Panc1 (cell line): ENCODE data around the gene FPGT. TPM values are rescaled to one million over a fixed set of nuclear protein-coding genes. Genes with fewer than 3 reads are reported as not detected.
"Not testable (repeated sequence)": the region's sequence is repeated elsewhere in the genome, so short reads cannot be mapped to it uniquely, and the experiment has no call there.

Experiments
- ATAC-seq: fragments of 200-7000 bp; cut with Tn5 transposase; 2 replicates; pipeline ENCODE4 v1.9.1; 2020; ENCODE audit warnings: mild to moderate bottlenecking, moderate library complexity
- BruUV-seq: library from RNA; stranded (reverse); fragments of 400-500 nt; replicated peaks from 2 replicates; lab custom pipeline; 2021; lab: Mats Ljungman, UMichigan
- CTCF ChIA-PET: fragments of 300-600 bp; sonication (Branson Sonifier 250); formaldehyde crosslinking; loops from one replicate; lab custom pipeline; 2022; ENCODE audit warnings: antibody characterized with exemption; lab: Charles Lee
- POLR2A ChIA-PET: fragments of 300-600 bp; sonication (Branson Sonifier 250); formaldehyde crosslinking; loops from one replicate; lab custom pipeline; 2022; ENCODE audit warnings: antibody characterized with exemption; lab: Charles Lee
- DNase-seq: peaks from one replicate; pipeline ENCODE4 v3.0.0-alpha.2; 2010; ENCODE audit warnings: low read depth, low spot score
- H3K27ac ChIP-seq: 2 replicates; pipeline ENCODE4 v1.5.1; 2011; ENCODE audit warnings: mild to moderate bottlenecking, low read length, inconsistent platforms
- H3K27me3 ChIP-seq: fragments of 200-500 bp; sonication (Bioruptor generic); 2 replicates; pipeline ENCODE4 v1.6.0; 2014; ENCODE audit warnings: low read length, inconsistent platforms; ENCODE audit not compliant: control insufficient read depth, insufficient read depth
- H3K36me3 ChIP-seq: fragments of 200-500 bp; sonication (Bioruptor generic); 2 replicates; pipeline ENCODE4 v1.5.1; 2014; ENCODE audit warnings: inconsistent platforms, mild to moderate bottlenecking, low read length, moderate library complexity; ENCODE audit not compliant: control insufficient read depth, insufficient read depth
- H3K4me1 ChIP-seq: 2 replicates; pipeline ENCODE4 v1.5.1; 2011; ENCODE audit warnings: inconsistent platforms, mild to moderate bottlenecking, low read length, moderate library complexity; ENCODE audit not compliant: control insufficient read depth, insufficient read depth
- H3K4me3 ChIP-seq, 2 experiments: 2 replicates each; pipeline ENCODE4 v1.5.1; 2011 to 2012; ENCODE audit warnings: low read depth in 2 of 2, low read length in 2 of 2, mild to moderate bottlenecking in 2 of 2, inconsistent platforms in 1 of 2, moderate library complexity in 1 of 2
- H3K9me3 ChIP-seq: fragments of 200-500 bp; sonication (Bioruptor generic); 2 replicates; pipeline ENCODE4 v1.5.1; 2014; ENCODE audit warnings: low read depth, mild to moderate bottlenecking, inconsistent platforms, low read length, moderate library complexity; ENCODE audit not compliant: control insufficient read depth, insufficient read depth
- POLR2AphosphoS5 ChIP-seq: IDR thresholded peaks from 2 replicates; pipeline ENCODE4 v1.6.1; 2012; ENCODE audit warnings: mild to moderate bottlenecking, low read depth, low read length, moderate library complexity
- SIN3A ChIP-seq: IDR thresholded peaks from 2 replicates; pipeline ENCODE4 v1.6.1; 2012; ENCODE audit warnings: low read depth, mild to moderate bottlenecking, low read length, moderate library complexity, borderline replicate concordance; ENCODE audit not compliant: insufficient read depth
- TCF7L2 ChIP-seq: IDR thresholded peaks from 2 replicates; pipeline ENCODE4 v1.6.1; 2011; ENCODE audit warnings: mild to moderate bottlenecking, low read depth, low read length, inconsistent platforms
- in situ Hi-C: cut with HindIII; loops from 2 replicates; pipeline ENCODE4 v1.10.0; 2016; ENCODE audit warnings: low sequenced_read_pairs, low pct_unique_long_range_greater_than_20kb
- intact Hi-C: fragments of 100-400 bp; cut with micrococcal nuclease; formaldehyde crosslinking; loops from one replicate; pipeline ENCODE4 v1.10.0; 2022; ENCODE audit not compliant: unreplicated experiment
- total RNA-seq: library from RNA; stranded (reverse); gene quantifications from one replicate; pipeline ENCODE4 v1.2.1, GENCODE V29; 2021; ENCODE audit not compliant: unreplicated experiment
- TF ChIP-seq, protein P1 (sequence below): fragments of 450-650 bp; IDR thresholded peaks from 2 replicates; pipeline ENCODE4 v1.5.1; 2017; ENCODE audit warnings: mild to moderate bottlenecking
- TF ChIP-seq, protein P2 (sequence below), 2 experiments: IDR thresholded peaks; 2 replicates each; pipeline ENCODE4 v1.6.1; 2011 to 2012; ENCODE audit warnings: low read depth in 2 of 2, control low read depth in 1 of 2, low read length in 1 of 2, mild to moderate bottlenecking in 1 of 2, moderate library complexity in 1 of 2; ENCODE audit not compliant: insufficient read depth in 1 of 2

FPGT gene
- total RNA-seq, 1 experiment from 2014 or later, result 12.9 TPM

DNA sequence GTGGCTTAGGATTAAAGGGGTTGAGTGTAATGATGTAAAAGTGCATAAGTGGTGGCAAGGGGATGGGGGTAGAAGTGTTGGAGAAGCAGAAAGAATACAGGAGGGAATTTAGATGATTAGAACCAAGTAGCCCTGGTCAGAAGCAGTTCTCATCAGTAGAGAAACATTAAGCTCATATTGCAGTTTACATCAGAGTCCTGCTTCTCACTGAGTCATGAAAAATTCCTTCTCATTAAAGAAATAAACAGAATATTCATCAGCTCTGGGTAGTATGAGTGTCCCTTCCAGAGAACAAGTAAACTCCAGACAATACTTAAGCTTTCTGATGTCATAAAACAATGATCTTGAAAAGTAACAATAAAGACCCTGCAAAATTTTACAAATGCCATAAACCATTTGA, 36.5 kb upstream of the FPGT start:
- Histone ChIP-seq H3K36me3 (no peaks in the 10 kb centered on the region), H3K27me3 (no peaks in the 10 kb centered on the region), H3K9me3 (no peaks in the 10 kb centered on the region), H3K4me3 (no peak overlapping the region), H3K4me1 (no peaks in the 10 kb centered on the region), H3K27ac (no peak overlapping the region)
- ATAC-seq (no peak), DNase-seq (no peak)
- CTCF ChIA-PET, result no interaction called here
- POLR2A ChIA-PET, result no interaction called here
- BruUV-seq, result no TSS peak
- in situ Hi-C loops, result no loop called here
- TF ChIP-seq, protein P1, sequence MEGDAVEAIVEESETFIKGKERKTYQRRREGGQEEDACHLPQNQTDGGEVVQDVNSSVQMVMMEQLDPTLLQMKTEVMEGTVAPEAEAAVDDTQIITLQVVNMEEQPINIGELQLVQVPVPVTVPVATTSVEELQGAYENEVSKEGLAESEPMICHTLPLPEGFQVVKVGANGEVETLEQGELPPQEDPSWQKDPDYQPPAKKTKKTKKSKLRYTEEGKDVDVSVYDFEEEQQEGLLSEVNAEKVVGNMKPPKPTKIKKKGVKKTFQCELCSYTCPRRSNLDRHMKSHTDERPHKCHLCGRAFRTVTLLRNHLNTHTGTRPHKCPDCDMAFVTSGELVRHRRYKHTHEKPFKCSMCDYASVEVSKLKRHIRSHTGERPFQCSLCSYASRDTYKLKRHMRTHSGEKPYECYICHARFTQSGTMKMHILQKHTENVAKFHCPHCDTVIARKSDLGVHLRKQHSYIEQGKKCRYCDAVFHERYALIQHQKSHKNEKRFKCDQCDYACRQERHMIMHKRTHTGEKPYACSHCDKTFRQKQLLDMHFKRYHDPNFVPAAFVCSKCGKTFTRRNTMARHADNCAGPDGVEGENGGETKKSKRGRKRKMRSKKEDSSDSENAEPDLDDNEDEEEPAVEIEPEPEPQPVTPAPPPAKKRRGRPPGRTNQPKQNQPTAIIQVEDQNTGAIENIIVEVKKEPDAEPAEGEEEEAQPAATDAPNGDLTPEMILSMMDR, result no peak
- TF ChIP-seq, protein P2, sequence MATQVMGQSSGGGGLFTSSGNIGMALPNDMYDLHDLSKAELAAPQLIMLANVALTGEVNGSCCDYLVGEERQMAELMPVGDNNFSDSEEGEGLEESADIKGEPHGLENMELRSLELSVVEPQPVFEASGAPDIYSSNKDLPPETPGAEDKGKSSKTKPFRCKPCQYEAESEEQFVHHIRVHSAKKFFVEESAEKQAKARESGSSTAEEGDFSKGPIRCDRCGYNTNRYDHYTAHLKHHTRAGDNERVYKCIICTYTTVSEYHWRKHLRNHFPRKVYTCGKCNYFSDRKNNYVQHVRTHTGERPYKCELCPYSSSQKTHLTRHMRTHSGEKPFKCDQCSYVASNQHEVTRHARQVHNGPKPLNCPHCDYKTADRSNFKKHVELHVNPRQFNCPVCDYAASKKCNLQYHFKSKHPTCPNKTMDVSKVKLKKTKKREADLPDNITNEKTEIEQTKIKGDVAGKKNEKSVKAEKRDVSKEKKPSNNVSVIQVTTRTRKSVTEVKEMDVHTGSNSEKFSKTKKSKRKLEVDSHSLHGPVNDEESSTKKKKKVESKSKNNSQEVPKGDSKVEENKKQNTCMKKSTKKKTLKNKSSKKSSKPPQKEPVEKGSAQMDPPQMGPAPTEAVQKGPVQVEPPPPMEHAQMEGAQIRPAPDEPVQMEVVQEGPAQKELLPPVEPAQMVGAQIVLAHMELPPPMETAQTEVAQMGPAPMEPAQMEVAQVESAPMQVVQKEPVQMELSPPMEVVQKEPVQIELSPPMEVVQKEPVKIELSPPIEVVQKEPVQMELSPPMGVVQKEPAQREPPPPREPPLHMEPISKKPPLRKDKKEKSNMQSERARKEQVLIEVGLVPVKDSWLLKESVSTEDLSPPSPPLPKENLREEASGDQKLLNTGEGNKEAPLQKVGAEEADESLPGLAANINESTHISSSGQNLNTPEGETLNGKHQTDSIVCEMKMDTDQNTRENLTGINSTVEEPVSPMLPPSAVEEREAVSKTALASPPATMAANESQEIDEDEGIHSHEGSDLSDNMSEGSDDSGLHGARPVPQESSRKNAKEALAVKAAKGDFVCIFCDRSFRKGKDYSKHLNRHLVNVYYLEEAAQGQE (IDR thresholded peaks at IDR 0.05; ENCODE audit: insufficient read depth in 1 of 2, low read depth in 2 of 2, low read length in 1 of 2), result no peak
- TF ChIP-seq SIN3A (no peak), TCF7L2 (no peak)
- intact Hi-C loops, result no loop called here

DNA sequence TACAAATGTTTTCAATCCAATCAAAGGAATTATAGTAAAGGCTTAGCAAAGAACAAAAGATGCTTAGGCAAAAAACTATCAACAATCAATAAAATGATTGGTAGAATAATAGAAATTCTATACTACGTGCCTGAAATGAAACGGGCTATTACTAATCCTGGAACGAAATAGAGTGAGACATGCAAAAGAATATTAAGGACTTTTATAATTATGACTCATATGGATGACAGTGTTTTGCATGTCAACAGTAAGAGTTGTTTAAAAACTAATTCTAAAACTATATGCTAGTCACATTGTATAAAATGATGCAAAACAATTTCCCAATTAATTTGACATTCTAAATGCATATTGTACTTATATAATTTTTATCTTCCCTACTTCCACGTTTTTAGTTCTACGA, 35.7 kb upstream of the FPGT start:
- intact Hi-C loops (no loop called here), in situ Hi-C loops (no loop called here)
- no peak for DNase-seq
- Histone ChIP-seq H3K4me3 (no peak overlapping the region), H3K27me3 (no peaks in the 10 kb centered on the region), H3K36me3 (no peaks in the 10 kb centered on the region), H3K27ac (no peak overlapping the region), H3K4me1 (no peaks in the 10 kb centered on the region), H3K9me3 (no peaks in the 10 kb centered on the region)
- ATAC-seq, result no peak
- ChIA-PET CTCF (no interaction called here), POLR2A (no interaction called here)
- no TSS peak for BruUV-seq
- TF ChIP-seq POLR2AphosphoS5, result no peak

DNA sequence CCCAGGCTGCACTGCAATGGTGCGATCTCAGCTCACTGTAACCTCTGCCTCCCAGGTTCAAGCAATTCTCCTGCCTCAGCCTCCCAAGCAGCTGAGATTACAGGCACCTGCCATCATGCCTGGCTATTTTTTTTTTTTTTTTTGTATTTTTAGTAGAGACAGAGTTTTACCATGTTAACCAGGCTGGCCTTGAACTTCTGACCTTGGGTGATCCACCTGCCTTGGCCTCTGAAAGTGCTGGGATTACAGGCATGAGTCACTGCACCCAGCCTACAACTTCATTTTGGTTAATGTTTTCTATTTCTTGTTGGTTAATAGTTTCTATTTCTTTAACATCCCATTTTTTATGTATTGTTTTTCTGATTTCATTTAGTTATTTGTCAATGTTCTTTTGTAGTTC, 23.6 kb upstream of the FPGT start:
- not testable (repeated sequence) for BruUV-seq

More for the DNA sequence above, 23.6 kb upstream of the FPGT start:
- H3K4me3 ChIP-seq, in situ Hi-C loops, ATAC-seq, DNase-seq, POLR2A ChIA-PET, H3K36me3 ChIP-seq, H3K9me3 ChIP-seq, H3K4me1 ChIP-seq, CTCF ChIA-PET, H3K27me3 ChIP-seq, intact Hi-C loops, H3K27ac ChIP-seq: not testable (repeated sequence)
